ENCODE data around the gene TEX52. TPM values are rescaled to one million over a fixed set of nuclear protein-coding genes. Genes with fewer than 3 reads are reported as not detected.

Gene TEX52
- total and polyA plus RNA-seq, 2 donors (not counting 3 experiments of a cell fraction or from before 2014, with no cell fraction given) = not detected

- intact Hi-C loops (cut with micrococcal nuclease) (no loop called here), dilution Hi-C loops (cut with MboI; ENCODE audit: extremely low pct_ligation_motif_present, low sequenced_read_pairs) (no loop called here)
- peaks cover 0 to 4% of the 10 kb centered on the region in 2 experiments for H3K27me3 ChIP-seq (ENCODE audit: control insufficient read depth in 2 of 2, insufficient read depth in 2 of 2, low read length in 2 of 2)
- H3K9me1 ChIP-seq (replicated peaks; ENCODE audit: control insufficient read depth, extremely low read depth, insufficient read depth, low read length) = no peaks in the 10 kb centered on the region
- no peaks in the 10 kb centered on the region for H3K79me2 ChIP-seq (ENCODE audit: control insufficient read depth, insufficient read depth, low read length)
- H3K36me3 ChIP-seq (ENCODE audit: control insufficient read depth in 2 of 2, extremely low read depth in 1 of 2, insufficient read depth in 2 of 2, low read length in 2 of 2) = peaks cover 0 to 5% of the 10 kb centered on the region in 2 experiments
- no peaks in the 10 kb centered on the region for H3K9me3 ChIP-seq (replicated peaks; ENCODE audit: control insufficient read depth, insufficient read depth, low read length)
- no peak for TF ChIP-seq POLR2A (IDR thresholded peaks at IDR 0.05; ENCODE audit: low read depth, low read length)
- POLR2A ChIA-PET = no interaction called here
- no peaks in the 10 kb centered on the region for H3K4me1 ChIP-seq (ENCODE audit: control insufficient read depth, extremely low read depth, insufficient read depth, low read length)
- H2AFZ ChIP-seq (ENCODE audit: low read depth, low read length) = no peak overlapping the region
- H3K4me3 ChIP-seq (replicated peaks in 1 of 3; ENCODE audit: insufficient read depth in 1 of 3, low read depth in 1 of 3, low read length in 3 of 3) = no peak overlapping the region
- no peak overlapping the region for H3K4me2 ChIP-seq (ENCODE audit: insufficient read depth, low read length)
- no peak overlapping the region for H3K27ac ChIP-seq (ENCODE audit: insufficient read depth, low read depth, low read length)
- H4K20me1 ChIP-seq (replicated peaks; ENCODE audit: control insufficient read depth, extremely low read depth, insufficient read depth, low read length) = no peaks in the 10 kb centered on the region
- FAIRE-seq (no peak), DNase-seq (ENCODE audit: low read depth, low spot score) (no peak)
- no TSS peak for BruUV-seq (replicated peaks)
- no peak overlapping the region for H3K9ac ChIP-seq (replicated peaks; ENCODE audit: extremely low read depth, insufficient read depth, low read length)
- CTCF ChIA-PET = interaction anchor here (0.9 to 2.1 kb wide), 3 partner anchors 13 to 21 kb away, joined by 3 to 9 read pairs (median 5); no protein-coding TSS in a partner anchor
These were observed 24.2 kb downstream of the TEX52 start for GRCh38 chr12:2832550-2833127.

GRCh38 chr12:2829275-2829674 lies 27.6 kb downstream of the TEX52 start:
- no peaks in the 10 kb centered on the region for H3K4me1 ChIP-seq (ENCODE audit: control insufficient read depth, extremely low read depth, insufficient read depth, low read length)
- peaks cover 8 to 20% of the 10 kb centered on the region in 2 experiments for H3K36me3 ChIP-seq (ENCODE audit: control insufficient read depth in 2 of 2, extremely low read depth in 1 of 2, insufficient read depth in 2 of 2, low read length in 2 of 2)
- dilution Hi-C loops (cut with MboI; ENCODE audit: extremely low pct_ligation_motif_present, low sequenced_read_pairs) = no loop called here
- intact Hi-C loops (cut with micrococcal nuclease) = no loop called here
- no peak overlapping the region for H3K9ac ChIP-seq (replicated peaks; ENCODE audit: extremely low read depth, insufficient read depth, low read length)
- H3K27ac ChIP-seq (ENCODE audit: insufficient read depth, low read depth, low read length) = no peak overlapping the region
- no peaks in the 10 kb centered on the region for H3K79me2 ChIP-seq (ENCODE audit: control insufficient read depth, insufficient read depth, low read length)
- H2AFZ ChIP-seq (ENCODE audit: low read depth, low read length) = no peak overlapping the region
- no peak overlapping the region for H3K4me2 ChIP-seq (ENCODE audit: insufficient read depth, low read length)
- H3K9me1 ChIP-seq (replicated peaks; ENCODE audit: control insufficient read depth, extremely low read depth, insufficient read depth, low read length) = no peaks in the 10 kb centered on the region
- no peak for DNase-seq (ENCODE audit: low read depth, low spot score)
- H3K4me3 ChIP-seq (replicated peaks in 1 of 3; ENCODE audit: insufficient read depth in 1 of 3, low read depth in 1 of 3, low read length in 3 of 3) = no peak overlapping the region
- ChIA-PET POLR2A (no interaction called here), CTCF (no interaction called here)
- no TSS peak for BruUV-seq (replicated peaks)
- TF ChIP-seq JUN (IDR thresholded peaks at IDR 0.05; ENCODE audit: borderline replicate concordance, insufficient read depth, insufficient read length, low read depth) (no peak), POLR2AphosphoS5 (IDR thresholded peaks at IDR 0.05; ENCODE audit: insufficient read depth, low read depth, low read length) (no peak), EZH2 (IDR thresholded peaks at IDR 0.05; ENCODE audit: borderline replicate concordance, low read depth, low read length, severe bottlenecking) (no peak), MYC (IDR thresholded peaks at IDR 0.05; ENCODE audit: low read depth, low read length) (no peak), GATA2 (IDR thresholded peaks at IDR 0.05; ENCODE audit: insufficient read depth, insufficient read length, low read depth, low read length) (no peak), POLR2A (IDR thresholded peaks at IDR 0.05; ENCODE audit: low read depth, low read length) (no peak), FOS (IDR thresholded peaks at IDR 0.05; ENCODE audit: borderline replicate concordance, insufficient read depth, low read length) (no peak)
- TF ChIP-seq, protein P1, sequence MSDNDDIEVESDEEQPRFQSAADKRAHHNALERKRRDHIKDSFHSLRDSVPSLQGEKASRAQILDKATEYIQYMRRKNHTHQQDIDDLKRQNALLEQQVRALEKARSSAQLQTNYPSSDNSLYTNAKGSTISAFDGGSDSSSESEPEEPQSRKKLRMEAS (IDR thresholded peaks at IDR 0.05; ENCODE audit: insufficient read depth, insufficient read length) = no peak
- TF ChIP-seq, protein P2, sequence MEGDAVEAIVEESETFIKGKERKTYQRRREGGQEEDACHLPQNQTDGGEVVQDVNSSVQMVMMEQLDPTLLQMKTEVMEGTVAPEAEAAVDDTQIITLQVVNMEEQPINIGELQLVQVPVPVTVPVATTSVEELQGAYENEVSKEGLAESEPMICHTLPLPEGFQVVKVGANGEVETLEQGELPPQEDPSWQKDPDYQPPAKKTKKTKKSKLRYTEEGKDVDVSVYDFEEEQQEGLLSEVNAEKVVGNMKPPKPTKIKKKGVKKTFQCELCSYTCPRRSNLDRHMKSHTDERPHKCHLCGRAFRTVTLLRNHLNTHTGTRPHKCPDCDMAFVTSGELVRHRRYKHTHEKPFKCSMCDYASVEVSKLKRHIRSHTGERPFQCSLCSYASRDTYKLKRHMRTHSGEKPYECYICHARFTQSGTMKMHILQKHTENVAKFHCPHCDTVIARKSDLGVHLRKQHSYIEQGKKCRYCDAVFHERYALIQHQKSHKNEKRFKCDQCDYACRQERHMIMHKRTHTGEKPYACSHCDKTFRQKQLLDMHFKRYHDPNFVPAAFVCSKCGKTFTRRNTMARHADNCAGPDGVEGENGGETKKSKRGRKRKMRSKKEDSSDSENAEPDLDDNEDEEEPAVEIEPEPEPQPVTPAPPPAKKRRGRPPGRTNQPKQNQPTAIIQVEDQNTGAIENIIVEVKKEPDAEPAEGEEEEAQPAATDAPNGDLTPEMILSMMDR (IDR thresholded peaks at IDR 0.05; ENCODE audit: extremely low read depth in 1 of 2, insufficient read depth in 1 of 2, low read depth in 1 of 2, low read length in 2 of 2) = no peak
- no peak for FAIRE-seq
- H3K9me3 ChIP-seq (replicated peaks; ENCODE audit: control insufficient read depth, insufficient read depth, low read length) = no peaks in the 10 kb centered on the region
- no peaks in the 10 kb centered on the region for H3K27me3 ChIP-seq (ENCODE audit: control insufficient read depth in 2 of 2, insufficient read depth in 2 of 2, low read length in 2 of 2)
- no peaks in the 10 kb centered on the region for H4K20me1 ChIP-seq (replicated peaks; ENCODE audit: control insufficient read depth, extremely low read depth, insufficient read depth, low read length)

Measured in endothelial cell of umbilical vein (primary cell).